Mammary epithelial cell (primary cell): ENCODE measurements around the gene JMJD7.

ENCODE experiments used
- CTCF ChIP-seq, 2 donors: IDR thresholded peaks in 1 of 2; conservative IDR thresholded peaks in 1 of 2; 2 replicates each; pipeline ENCODE4 v1.5.1; 2011 to 2012; ENCODE audit warnings: inconsistent platforms in 2 of 2, low read length in 2 of 2, mild to moderate bottlenecking in 2 of 2, control low read depth in 1 of 2, low read depth in 1 of 2; ENCODE audit not compliant: insufficient read depth in 1 of 2; ENCODE audit errors: extremely low read depth in 1 of 2
- EZH2 ChIP-seq: IDR thresholded peaks from 2 replicates; pipeline ENCODE4 v1.6.1; 2012; ENCODE audit warnings: low read length, inconsistent platforms, borderline replicate concordance

GRCh38 chr15:41827290-41827879 is 507 bp upstream of the JMJD7 start:
- TF ChIP-seq CTCF (conservative IDR thresholded peaks at IDR 0.05 in 1 of 2, IDR thresholded peaks at IDR 0.05 in 1 of 2; ENCODE audit: extremely low read depth in 1 of 2, insufficient read depth in 1 of 2, low read depth in 1 of 2, low read length in 2 of 2) (peak in 1 of 2 donors; percentile 8), EZH2 (no peak)
